ENCODE measurements around the gene SALL4.

GRCh38 chr20:51807720-51808250 is 5.5 kb upstream of the SALL4 start:
- TF ChIP-seq CTCF (conservative IDR thresholded peaks at IDR 0.05; ENCODE audit: low read length) (no peak), EZH2phosphoT487 (IDR thresholded peaks at IDR 0.05; ENCODE audit: borderline replicate concordance) (no peak)
